HCT116 (cell line): ENCODE data around the gene BTBD9. TPM values are rescaled to one million over a fixed set of nuclear protein-coding genes. Genes with fewer than 3 reads are reported as not detected.

Experiments used
- ATAC-seq: fragments of 200-7000 bp; cut with Tn5 transposase; 2 replicates; pipeline ENCODE4 v1.9.1; 2020; ENCODE audit warnings: mild to moderate bottlenecking, moderate library complexity
- BruUV-seq: library from RNA; stranded (reverse); fragments of 400-500 nt; replicated peaks from 2 replicates; lab custom pipeline; 2021; lab: Mats Ljungman, UMichigan
- CTCF ChIA-PET: fragments of 300-600 bp; sonication (Branson Sonifier 250); formaldehyde crosslinking; loops from one replicate; lab custom pipeline; 2021; ENCODE audit warnings: antibody characterized with exemption; lab: Charles Lee
- POLR2A ChIA-PET: fragments of 300-600, 350-600 bp; sonication (Branson Sonifier 250); formaldehyde crosslinking; loops from one replicate; lab custom pipeline; 2021; ENCODE audit warnings: antibody characterized with exemption; lab: Charles Lee
- RAD21 ChIA-PET, 2 experiments: fragments of 300-600 bp; sonication (Branson Sonifier 250); formaldehyde crosslinking; loops; one replicate each; lab custom pipeline; 2023; ENCODE audit warnings: low total read pairs in 2 of 2; ENCODE audit not compliant: uncharacterized antibody in 2 of 2, unreplicated experiment in 2 of 2, low non-redundant PET in 1 of 2; lab: Charles Lee
- DNase-seq: peaks from one replicate; pipeline ENCODE4 v3.0.0-alpha.2; 2010; ENCODE audit warnings: low read depth, low spot score
- H2AFZ ChIP-seq: fragments of 200-600 bp; shearing (Covaris generic), sonication (generic); 2 replicates; pipeline ENCODE4 v1.6.1; 2017; ENCODE audit warnings: low read depth, mixed run types, mixed read lengths, antibody characterized with exemption, low read length; ENCODE audit not compliant: poor library complexity, severe bottlenecking
- H3K27ac ChIP-seq: 2 replicates; pipeline ENCODE4 v1.5.1; 2012; ENCODE audit warnings: low read depth, low read length
- H3K27me3 ChIP-seq: fragments of 200-600 bp; sonication (generic); 2 replicates; pipeline ENCODE4 v1.6.1; 2016; ENCODE audit warnings: mixed run types, low read length, mixed read lengths; ENCODE audit not compliant: insufficient read depth
- H3K36me3 ChIP-seq, 2 experiments: fragments of 200-500 bp in 1 of 2; fragments of 200-600 bp in 1 of 2; sonication (Bioruptor generic) in 1 of 2; sonication (generic) in 1 of 2; 2 replicates each; pipeline versions ENCODE4 v1.5.1 to v1.6.1; 2014 to 2016; ENCODE audit warnings: low read length in 2 of 2, inconsistent platforms in 1 of 2, mixed read lengths in 1 of 2, mixed run types in 1 of 2; ENCODE audit not compliant: insufficient read depth in 2 of 2, control insufficient read depth in 1 of 2
- H3K4me1 ChIP-seq, 2 experiments: fragments of 200-600 bp in 1 of 2; sonication (generic) in 1 of 2; 2 replicates each; pipeline versions ENCODE4 v1.5.1 to v1.6.1; 2012 to 2017; ENCODE audit warnings: low read length in 2 of 2, inconsistent platforms in 1 of 2, mild to moderate bottlenecking in 1 of 2, mixed read lengths in 1 of 2, mixed run types in 1 of 2, moderate library complexity in 1 of 2; ENCODE audit not compliant: insufficient read depth in 2 of 2, control insufficient read depth in 1 of 2
- H3K4me2 ChIP-seq: fragments of 200-600 bp; sonication (generic); 2 replicates; pipeline ENCODE4 v1.6.1; 2017; ENCODE audit warnings: mixed run types, low read length, mixed read lengths
- H3K4me3 ChIP-seq, 2 experiments: fragments of 200-600 bp in 1 of 2; sonication (generic) in 1 of 2; replicated peaks in 1 of 2; 2 replicates each; pipeline ENCODE4 v1.5.1; 2011 to 2016; ENCODE audit warnings: low read length in 2 of 2, control low read depth in 1 of 2, low read depth in 1 of 2, mild to moderate bottlenecking in 1 of 2, mixed read lengths in 1 of 2, mixed run types in 1 of 2
- H3K79me2 ChIP-seq: fragments of 200-600 bp; sonication (generic); 2 replicates; pipeline ENCODE4 v1.6.1; 2017; ENCODE audit warnings: mild to moderate bottlenecking, mixed run types, low read length, moderate library complexity, mixed read lengths; ENCODE audit not compliant: insufficient read depth
- H3K9ac ChIP-seq: fragments of 200-600 bp; sonication (generic); 2 replicates; pipeline ENCODE4 v1.6.1; 2016; ENCODE audit warnings: low read length, mixed read lengths
- H3K9me2 ChIP-seq: fragments of 200-600 bp; sonication (generic), shearing (Covaris generic); 2 replicates; pipeline ENCODE4 v1.6.1; 2017; ENCODE audit warnings: mixed run types, mild to moderate bottlenecking, moderate library complexity; ENCODE audit not compliant: insufficient read depth
- H3K9me3 ChIP-seq, 2 experiments: fragments of 200-500 bp in 1 of 2; fragments of 200-600 bp in 1 of 2; sonication (Bioruptor generic) in 1 of 2; sonication (generic) in 1 of 2; 2 replicates each; pipeline ENCODE4 v1.6.1; 2014 to 2017; ENCODE audit warnings: low read length in 2 of 2, mixed read lengths in 2 of 2, inconsistent platforms in 1 of 2, low read depth in 1 of 2, mild to moderate bottlenecking in 1 of 2, mixed run types in 1 of 2, moderate library complexity in 1 of 2; ENCODE audit not compliant: control insufficient read depth in 1 of 2, insufficient read depth in 1 of 2
- H4K20me1 ChIP-seq: fragments of 200-600 bp; sonication (generic), shearing (Covaris generic); 2 replicates; pipeline ENCODE4 v1.6.1; 2017; ENCODE audit warnings: mixed run types, mild to moderate bottlenecking, moderate library complexity; ENCODE audit not compliant: insufficient read depth
- CEBPB ChIP-seq: IDR thresholded peaks from 2 replicates; pipeline ENCODE4 v1.6.1; 2012; ENCODE audit warnings: low read depth
- EGR1 ChIP-seq: IDR thresholded peaks from 2 replicates; pipeline ENCODE4 v1.6.1; 2012; ENCODE audit warnings: low read depth
- ELF1 ChIP-seq: IDR thresholded peaks from 2 replicates; pipeline ENCODE4 v1.6.1; 2012; ENCODE audit warnings: low read depth, borderline replicate concordance
- EZH2 ChIP-seq: fragments of 200-600 bp; sonication (generic); IDR thresholded peaks from 2 replicates; pipeline ENCODE4 v1.6.1; 2017; ENCODE audit warnings: antibody characterized with exemption, mixed run types
- JUND ChIP-seq: IDR thresholded peaks from 2 replicates; pipeline ENCODE4 v1.6.1; 2012
- POLR2A ChIP-seq: IDR thresholded peaks from 2 replicates; pipeline ENCODE4 v1.7.0; 2011; ENCODE audit warnings: borderline replicate concordance; ENCODE audit not compliant: insufficient read depth, insufficient read length; ENCODE audit errors: extremely low read depth
- POLR2AphosphoS5 ChIP-seq: IDR thresholded peaks from 2 replicates; pipeline ENCODE4 v1.6.1; 2011; ENCODE audit warnings: mild to moderate bottlenecking, low read depth, low read length, moderate library complexity
- RAD21 ChIP-seq: IDR thresholded peaks from 2 replicates; pipeline ENCODE4 v1.6.1; 2012; ENCODE audit warnings: low read depth, mild to moderate bottlenecking
- SIN3A ChIP-seq: IDR thresholded peaks from 2 replicates; pipeline ENCODE4 v1.6.1; 2012; ENCODE audit warnings: low read depth
- YY1 ChIP-seq: IDR thresholded peaks from 2 replicates; pipeline ENCODE4 v1.6.1; 2011; ENCODE audit warnings: low read length, low read depth, moderate library complexity, mild to moderate bottlenecking; ENCODE audit not compliant: insufficient replicate concordance; ENCODE audit errors: extremely low read depth
- ZNF274 ChIP-seq: fragments of 200-500 bp; sonication (Bioruptor generic); IDR thresholded peaks from 2 replicates; pipeline ENCODE4 v1.6.1; 2014; ENCODE audit warnings: mild to moderate bottlenecking, low read depth, low read length, inconsistent platforms
- intact Hi-C: fragments of 100-400 bp; cut with micrococcal nuclease; formaldehyde crosslinking; loops from 2 replicates; pipeline ENCODE4 v1.10.0; 2022
- total RNA-seq: library from RNA; stranded (reverse); gene quantifications from one replicate; pipeline ENCODE4 v1.2.1, GENCODE V29; 2021; ENCODE audit not compliant: unreplicated experiment
- TF ChIP-seq, protein P1 (sequence below), 3 experiments: fragments of 200-600 bp in 1 of 3; sonication (generic) in 1 of 3; IDR thresholded peaks in 2 of 3; conservative IDR thresholded peaks in 1 of 3; 2 replicates each; pipeline ENCODE4 v1.5.1; 2012 to 2017; ENCODE audit warnings: low read depth in 2 of 3, low read length in 2 of 3, antibody characterized with exemption in 1 of 3, borderline replicate concordance in 1 of 3, control low read depth in 1 of 3, mild to moderate bottlenecking in 1 of 3, mixed read lengths in 1 of 3, mixed run types in 1 of 3, moderate library complexity in 1 of 3; ENCODE audit not compliant: insufficient read depth in 1 of 3
- TF ChIP-seq, protein P2 (sequence below): IDR thresholded peaks from 2 replicates; pipeline ENCODE4 v1.6.1; 2011; ENCODE audit warnings: mild to moderate bottlenecking, low read length, moderate library complexity; ENCODE audit not compliant: insufficient replicate concordance; ENCODE audit errors: extremely low read depth

BTBD9 gene
- total RNA-seq, 1 experiment from 2014 or later = 10.9 TPM

DNA sequence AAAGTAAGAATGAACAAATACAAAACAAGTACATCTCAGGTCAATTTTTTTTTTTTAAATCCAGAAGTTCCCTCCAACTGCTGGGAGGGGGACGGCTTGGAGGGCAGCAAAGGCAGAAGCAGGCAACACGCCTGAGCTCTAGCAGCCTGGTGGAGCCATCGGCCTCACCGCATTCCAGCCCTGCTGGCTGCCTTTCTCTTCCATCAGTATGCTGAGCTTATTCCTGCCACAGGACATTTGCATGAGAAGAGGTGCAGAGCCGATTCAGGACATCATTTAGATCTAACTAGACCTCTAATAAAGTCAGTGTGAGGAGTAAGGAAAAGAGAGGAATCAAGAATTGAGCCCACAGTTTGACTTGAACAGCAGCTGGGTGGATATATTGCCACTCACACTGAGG is 501.4 kb downstream of the BTBD9 start:
- Histone ChIP-seq H3K79me2 (no peaks in the 10 kb centered on the region), H3K27ac (no peak overlapping the region), H3K4me1 (peaks cover 0 to 6% of the 10 kb centered on the region in 2 experiments; a peak in 1 of 4 replicates), H4K20me1 (no peaks in the 10 kb centered on the region), H3K36me3 (no peaks in the 10 kb centered on the region), H2AFZ (no peak overlapping the region), H3K4me3 (no peak overlapping the region), H3K27me3 (no peaks in the 10 kb centered on the region), H3K9me2 (no peaks in the 10 kb centered on the region), H3K9ac (no peak overlapping the region), H3K4me2 (no peak overlapping the region), H3K9me3 (no peaks in the 10 kb centered on the region)
- TF ChIP-seq ZNF274 (no peak), EZH2 (no peak), RAD21 (no peak), POLR2AphosphoS5 (no peak), POLR2A (no peak), SIN3A (no peak)
- TF ChIP-seq, protein P1, sequence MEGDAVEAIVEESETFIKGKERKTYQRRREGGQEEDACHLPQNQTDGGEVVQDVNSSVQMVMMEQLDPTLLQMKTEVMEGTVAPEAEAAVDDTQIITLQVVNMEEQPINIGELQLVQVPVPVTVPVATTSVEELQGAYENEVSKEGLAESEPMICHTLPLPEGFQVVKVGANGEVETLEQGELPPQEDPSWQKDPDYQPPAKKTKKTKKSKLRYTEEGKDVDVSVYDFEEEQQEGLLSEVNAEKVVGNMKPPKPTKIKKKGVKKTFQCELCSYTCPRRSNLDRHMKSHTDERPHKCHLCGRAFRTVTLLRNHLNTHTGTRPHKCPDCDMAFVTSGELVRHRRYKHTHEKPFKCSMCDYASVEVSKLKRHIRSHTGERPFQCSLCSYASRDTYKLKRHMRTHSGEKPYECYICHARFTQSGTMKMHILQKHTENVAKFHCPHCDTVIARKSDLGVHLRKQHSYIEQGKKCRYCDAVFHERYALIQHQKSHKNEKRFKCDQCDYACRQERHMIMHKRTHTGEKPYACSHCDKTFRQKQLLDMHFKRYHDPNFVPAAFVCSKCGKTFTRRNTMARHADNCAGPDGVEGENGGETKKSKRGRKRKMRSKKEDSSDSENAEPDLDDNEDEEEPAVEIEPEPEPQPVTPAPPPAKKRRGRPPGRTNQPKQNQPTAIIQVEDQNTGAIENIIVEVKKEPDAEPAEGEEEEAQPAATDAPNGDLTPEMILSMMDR (IDR thresholded peaks at IDR 0.05 in 2 of 3, conservative IDR thresholded peaks at IDR 0.05 in 1 of 3; ENCODE audit: borderline replicate concordance in 1 of 3, insufficient read depth in 1 of 3, low read depth in 2 of 3, low read length in 2 of 3) = no peak
- ChIA-PET CTCF (no interaction called here), POLR2A (no interaction called here), RAD21 (no interaction called here)
- DNase-seq (no peak), ATAC-seq (no peak)
- BruUV-seq = no TSS peak
- intact Hi-C loops = no loop called here

DNA sequence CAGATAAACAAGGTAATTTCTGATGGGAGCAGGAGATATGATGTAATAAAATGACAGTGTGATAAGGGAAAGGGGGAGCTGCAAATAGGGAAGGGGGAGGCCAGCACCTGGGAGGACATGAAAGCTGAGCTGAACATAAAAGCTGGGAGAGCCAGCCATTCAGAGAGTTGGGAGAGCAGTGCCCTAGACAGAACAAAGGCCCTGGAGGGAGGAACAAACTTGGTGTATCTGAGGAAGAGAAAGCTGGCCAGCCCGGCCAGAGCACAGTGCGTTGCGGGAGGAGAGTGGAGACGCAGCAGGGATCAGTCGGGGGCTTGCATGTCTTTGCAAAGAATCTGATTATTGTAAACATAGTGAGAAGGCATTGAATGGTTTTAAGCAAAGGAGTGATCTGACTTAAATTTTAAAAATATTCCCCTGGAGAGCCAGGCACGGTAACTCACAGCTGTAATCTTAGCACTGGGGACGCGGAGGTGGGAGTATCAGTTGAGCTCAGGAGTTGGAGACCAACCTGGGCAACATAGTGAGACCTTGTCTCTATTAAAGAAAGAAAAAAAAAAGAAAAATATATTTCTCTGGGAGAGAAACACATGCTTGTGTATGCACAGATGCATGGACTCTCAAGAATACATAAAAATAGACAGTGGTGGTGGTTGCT is 502.0 kb downstream of the BTBD9 start:
- Histone ChIP-seq H3K9me2 (no peaks in the 10 kb centered on the region), H3K9ac (no peak overlapping the region), H4K20me1 (no peaks in the 10 kb centered on the region), H2AFZ (no peak overlapping the region), H3K9me3 (no peaks in the 10 kb centered on the region), H3K36me3 (no peaks in the 10 kb centered on the region), H3K79me2 (no peaks in the 10 kb centered on the region), H3K4me1 (peaks cover 0 to 6% of the 10 kb centered on the region in 2 experiments; a peak in 1 of 4 replicates), H3K27me3 (no peaks in the 10 kb centered on the region), H3K27ac (no peak overlapping the region), H3K4me3 (no peak overlapping the region), H3K4me2 (no peak overlapping the region)
- no peak for ATAC-seq
- POLR2A ChIA-PET = no interaction called here
- CTCF ChIA-PET = no interaction called here
- RAD21 ChIA-PET = no interaction called here
- intact Hi-C loops = no loop called here
- DNase-seq = no peak
- no TSS peak for BruUV-seq
- TF ChIP-seq CEBPB = no peak
- TF ChIP-seq, protein P1 (IDR thresholded peaks at IDR 0.05 in 2 of 3, conservative IDR thresholded peaks at IDR 0.05 in 1 of 3; ENCODE audit: borderline replicate concordance in 1 of 3, insufficient read depth in 1 of 3, low read depth in 2 of 3, low read length in 2 of 3) = no peak
- no peak for TF ChIP-seq ZNF274
- no peak for TF ChIP-seq EZH2
- TF ChIP-seq ELF1 = no peak
- TF ChIP-seq JUND = no peak
- TF ChIP-seq YY1 = no peak
- no peak for TF ChIP-seq EGR1
- no peak for TF ChIP-seq RAD21
- TF ChIP-seq, protein P2, sequence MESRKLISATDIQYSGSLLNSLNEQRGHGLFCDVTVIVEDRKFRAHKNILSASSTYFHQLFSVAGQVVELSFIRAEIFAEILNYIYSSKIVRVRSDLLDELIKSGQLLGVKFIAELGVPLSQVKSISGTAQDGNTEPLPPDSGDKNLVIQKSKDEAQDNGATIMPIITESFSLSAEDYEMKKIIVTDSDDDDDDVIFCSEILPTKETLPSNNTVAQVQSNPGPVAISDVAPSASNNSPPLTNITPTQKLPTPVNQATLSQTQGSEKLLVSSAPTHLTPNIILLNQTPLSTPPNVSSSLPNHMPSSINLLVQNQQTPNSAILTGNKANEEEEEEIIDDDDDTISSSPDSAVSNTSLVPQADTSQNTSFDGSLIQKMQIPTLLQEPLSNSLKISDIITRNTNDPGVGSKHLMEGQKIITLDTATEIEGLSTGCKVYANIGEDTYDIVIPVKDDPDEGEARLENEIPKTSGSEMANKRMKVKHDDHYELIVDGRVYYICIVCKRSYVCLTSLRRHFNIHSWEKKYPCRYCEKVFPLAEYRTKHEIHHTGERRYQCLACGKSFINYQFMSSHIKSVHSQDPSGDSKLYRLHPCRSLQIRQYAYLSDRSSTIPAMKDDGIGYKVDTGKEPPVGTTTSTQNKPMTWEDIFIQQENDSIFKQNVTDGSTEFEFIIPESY = no peak
